Measurements from ENCODE around the gene LRRC26.

Gene LRRC26

DNA sequence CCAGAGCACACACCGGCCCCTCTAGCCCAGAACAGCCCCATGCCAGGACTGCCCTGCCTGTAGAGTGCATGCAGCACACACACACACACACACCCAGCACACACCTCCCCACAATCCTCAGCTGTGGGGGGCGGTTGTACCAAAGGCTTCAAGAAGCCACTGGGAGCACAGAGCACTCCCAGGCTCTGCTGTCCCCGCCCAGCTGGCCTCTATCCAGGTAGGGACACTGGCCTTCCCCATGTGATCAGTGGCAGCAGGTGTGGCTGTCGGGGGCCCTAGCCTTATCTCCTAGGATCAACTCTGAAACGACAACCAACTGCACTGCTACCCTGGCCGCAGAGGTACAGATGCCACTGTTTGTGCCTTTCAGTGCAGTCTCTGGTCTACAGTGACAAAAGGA lies 16.5 kb upstream of the LRRC26 start:
- Histone ChIP-seq H3K9ac (no peak overlapping the region), H3K36me3 (ENCODE audit: insufficient read depth) (no peaks in the 10 kb centered on the region), H3K4me1 (ENCODE audit: low read depth, poor library complexity, severe bottlenecking) (peaks cover 24% of the 10 kb centered on the region), H2AFZ (ENCODE audit: low read depth) (no peak overlapping the region), H3K27ac (no peak overlapping the region), H3K4me2 (peak overlapping the region; percentile 97; the same call in 1 of the 2 replicates), H3K4me3 (IDR thresholded peaks at IDR 0.05; ENCODE audit: insufficient read depth, low read depth, low read length) (no peak overlapping the region), H3K27me3 (ENCODE audit: insufficient read depth, low read depth) (no peaks in the 10 kb centered on the region), H3K79me2 (ENCODE audit: insufficient read depth, low read depth) (peaks cover 31% of the 10 kb centered on the region), H4K20me1 (ENCODE audit: insufficient read depth) (no peaks in the 10 kb centered on the region)
- TF ChIP-seq CTCF (conservative IDR thresholded peaks at IDR 0.05; ENCODE audit: low read depth, low read length), result no peak

- Histone ChIP-seq H3K79me2 (ENCODE audit: insufficient read depth, low read depth) (peaks cover 31% of the 10 kb centered on the region), H3K36me3 (ENCODE audit: insufficient read depth) (no peaks in the 10 kb centered on the region), H3K27ac (no peak overlapping the region), H3K4me1 (ENCODE audit: low read depth, poor library complexity, severe bottlenecking) (peaks cover 24% of the 10 kb centered on the region), H3K4me2 (no peak overlapping the region), H3K27me3 (ENCODE audit: insufficient read depth, low read depth) (no peaks in the 10 kb centered on the region), H3K4me3 (IDR thresholded peaks at IDR 0.05; ENCODE audit: insufficient read depth, low read depth, low read length) (no peak overlapping the region), H3K9ac (no peak overlapping the region), H4K20me1 (ENCODE audit: insufficient read depth) (no peaks in the 10 kb centered on the region), H2AFZ (ENCODE audit: low read depth) (no peak overlapping the region)
- no peak for TF ChIP-seq CTCF (conservative IDR thresholded peaks at IDR 0.05; ENCODE audit: low read depth, low read length)
Measured at GRCh38 chr9:137185921-137186320, 16.1 kb upstream of the LRRC26 start.

- Histone ChIP-seq H3K4me2 (no peak overlapping the region), H3K36me3 (ENCODE audit: insufficient read depth) (no peaks in the 10 kb centered on the region), H3K4me3 (IDR thresholded peaks at IDR 0.05; ENCODE audit: insufficient read depth, low read depth, low read length) (no peak overlapping the region), H3K9ac (no peak overlapping the region), H3K27me3 (ENCODE audit: insufficient read depth, low read depth) (no peaks in the 10 kb centered on the region), H3K4me1 (ENCODE audit: low read depth, poor library complexity, severe bottlenecking) (peaks cover 16% of the 10 kb centered on the region), H3K79me2 (ENCODE audit: insufficient read depth, low read depth) (peaks cover 26% of the 10 kb centered on the region), H4K20me1 (ENCODE audit: insufficient read depth) (no peaks in the 10 kb centered on the region), H2AFZ (ENCODE audit: low read depth) (no peak overlapping the region), H3K27ac (no peak overlapping the region)
- TF ChIP-seq CTCF (conservative IDR thresholded peaks at IDR 0.05; ENCODE audit: low read depth, low read length), result no peak
Measured at GRCh38 chr9:137184881-137185660, 15.2 kb upstream of the LRRC26 start.

DNA sequence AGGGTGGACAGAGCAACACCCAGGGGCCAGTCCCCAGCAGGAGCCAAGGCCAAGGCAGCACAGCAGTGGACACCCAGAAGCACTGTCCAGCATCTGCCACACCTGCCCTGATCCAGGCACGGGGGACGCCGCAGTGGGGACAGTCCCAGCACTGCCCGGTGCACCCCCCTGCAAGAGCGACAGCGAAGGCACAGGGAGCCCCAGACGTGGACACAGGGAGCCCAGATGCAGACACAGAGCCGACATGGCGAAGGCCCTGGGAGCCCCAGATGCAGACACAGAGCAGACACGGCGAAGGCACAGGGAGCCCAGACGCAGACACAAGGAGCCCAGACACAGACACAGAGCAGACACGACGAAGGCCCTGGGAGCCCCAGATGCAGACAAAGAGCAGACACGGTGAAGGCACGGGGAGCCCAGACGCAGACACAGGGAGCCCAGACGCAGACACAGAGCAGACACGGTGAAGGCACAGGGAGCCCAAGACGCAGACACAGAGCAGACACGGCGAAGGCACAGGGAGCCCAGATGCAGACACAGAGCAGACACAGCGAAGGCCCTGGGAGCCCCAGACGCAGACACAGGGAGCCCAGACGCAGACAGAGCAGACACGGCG lies 14.2 kb upstream of the LRRC26 start:
- H3K9ac ChIP-seq, result no peak overlapping the region
- H3K27me3 ChIP-seq (ENCODE audit: insufficient read depth, low read depth), result no peaks in the 10 kb centered on the region
- no peaks in the 10 kb centered on the region for H4K20me1 ChIP-seq (ENCODE audit: insufficient read depth)
- H3K27ac ChIP-seq, result no peak overlapping the region
- TF ChIP-seq CTCF (conservative IDR thresholded peaks at IDR 0.05; ENCODE audit: low read depth, low read length), result no peak
- H3K79me2 ChIP-seq (ENCODE audit: insufficient read depth, low read depth), result peaks cover 20% of the 10 kb centered on the region
- H3K4me2 ChIP-seq, result no peak overlapping the region
- no peak overlapping the region for H3K4me3 ChIP-seq (IDR thresholded peaks at IDR 0.05; ENCODE audit: insufficient read depth, low read depth, low read length)
- peaks cover 12% of the 10 kb centered on the region for H3K4me1 ChIP-seq (ENCODE audit: low read depth, poor library complexity, severe bottlenecking)
- no peak overlapping the region for H2AFZ ChIP-seq (ENCODE audit: low read depth)
- no peaks in the 10 kb centered on the region for H3K36me3 ChIP-seq (ENCODE audit: insufficient read depth)
